K562 (cell line): ENCODE measurements around the gene RHEB. TPM values are rescaled to one million over a fixed set of nuclear protein-coding genes. Genes with fewer than 3 reads are reported as not detected.

Source experiments
- CBFA2T3 ChIP-seq: fragments of 450-650 bp; IDR thresholded peaks from 2 replicates; pipeline ENCODE4 v1.6.1; 2017
- CREB1 ChIP-seq, 2 experiments: sonication (generic) in 1 of 2; formaldehyde crosslinking in 1 of 2; IDR thresholded peaks; 2 replicates each; pipeline versions ENCODE4 v1.6.1 to v1.8.0; 2012 to 2022; ENCODE audit warnings: inconsistent platforms in 1 of 2, mild to moderate bottlenecking in 1 of 2, missing genetic modification reagents in 1 of 2, moderate library complexity in 1 of 2
- CXXC5 ChIP-seq: fragments of 250-450 bp; sonication (Bioruptor Pico); IDR thresholded peaks from 2 replicates; pipeline ENCODE4 v1.8.0; 2022; ENCODE audit warnings: inconsistent platforms, mild to moderate bottlenecking, moderate library complexity
- GMEB1 ChIP-seq: fragments of 250-450 bp; sonication (Bioruptor Pico); IDR thresholded peaks from 2 replicates; pipeline ENCODE4 v1.4.0; 2020; ENCODE audit warnings: mild to moderate bottlenecking
- HMG20B ChIP-seq: fragments of 250-450 bp; sonication (Bioruptor Pico); IDR thresholded peaks from 2 replicates; pipeline ENCODE4 v1.5.0; 2021; ENCODE audit warnings: mild to moderate bottlenecking
- IRF1 ChIP-seq: sonication (generic); formaldehyde crosslinking; IDR thresholded peaks from 2 replicates; pipeline ENCODE4 v1.8.0; 2022; ENCODE audit warnings: missing genetic modification reagents, mild to moderate bottlenecking, borderline replicate concordance
- MAFF ChIP-seq: IDR thresholded peaks from 2 replicates; pipeline ENCODE4 v1.6.1; 2012; ENCODE audit warnings: low read length, improper control_type of control experiment
- MEF2A ChIP-seq: IDR thresholded peaks from 2 replicates; pipeline ENCODE4 v1.6.1; 2011; ENCODE audit warnings: low read depth, mild to moderate bottlenecking, low read length, moderate library complexity; ENCODE audit not compliant: control insufficient read depth
- MITF ChIP-seq: IDR thresholded peaks from 2 replicates; pipeline ENCODE4 v1.6.1; 2014; ENCODE audit warnings: antibody characterized with exemption
- NCOA4 ChIP-seq: fragments of 450-650 bp; IDR thresholded peaks from 2 replicates; pipeline ENCODE4 v1.6.1; 2018; ENCODE audit warnings: mild to moderate bottlenecking; ENCODE audit not compliant: partially characterized antibody
- POLR2B ChIP-seq: fragments of 450-650 bp; IDR thresholded peaks from 2 replicates; pipeline ENCODE4 v1.6.1; 2018; ENCODE audit warnings: low read depth; ENCODE audit not compliant: partially characterized antibody
- POLR3A ChIP-seq: IDR thresholded peaks from 2 replicates; pipeline ENCODE4 v1.6.1; 2011; ENCODE audit warnings: borderline replicate concordance, mild to moderate bottlenecking, moderate library complexity; ENCODE audit not compliant: insufficient read length, insufficient read depth; ENCODE audit errors: extremely low read depth
- SRSF3 ChIP-seq: fragments of 200-400 bp; formaldehyde crosslinking; IDR thresholded peaks from 2 replicates; pipeline ENCODE4 v1.6.1; 2016; ENCODE audit warnings: mild to moderate bottlenecking, low read length, moderate library complexity; ENCODE audit not compliant: insufficient read depth
- TBL1XR1 ChIP-seq, 2 experiments: IDR thresholded peaks; 2 replicates each; pipeline ENCODE4 v1.6.1; 2012; ENCODE audit warnings: improper control_type of control experiment in 2 of 2, low read length in 2 of 2, mild to moderate bottlenecking in 1 of 2
- XRCC3 ChIP-seq: fragments of 450-650 bp; IDR thresholded peaks from 2 replicates; pipeline ENCODE4 v1.6.1; 2017; ENCODE audit warnings: mild to moderate bottlenecking, moderate library complexity
- XRCC5 ChIP-seq: fragments of 200-400 bp; formaldehyde crosslinking; IDR thresholded peaks from 2 replicates; pipeline ENCODE4 v1.6.1; 2017; ENCODE audit warnings: low read depth, mild to moderate bottlenecking, low read length
- ZEB2 ChIP-seq: fragments of 450-650 bp; IDR thresholded peaks from 2 replicates; pipeline ENCODE4 v1.6.1; 2016
- ZFP1 ChIP-seq: fragments of 450-650 bp; formaldehyde crosslinking; IDR thresholded peaks from 2 replicates; pipeline ENCODE4 v1.4.0; 2020; ENCODE audit warnings: mild to moderate bottlenecking, mixed read lengths
- ZNF175 ChIP-seq: fragments of 200-800 bp; sonication (Bioruptor generic); IDR thresholded peaks from 2 replicates; pipeline ENCODE4 v1.6.1; 2016; ENCODE audit warnings: low read depth, mild to moderate bottlenecking, missing genetic modification characterization, missing compliant biosample characterization
- polyA plus RNA-seq, 8 experiments: library from polyadenylated mRNA; depleted of rRNA in 4 of 8; stranded (reverse) in 5 of 8; unstranded in 3 of 8; fragments of >200 nt; fragmentation: Nextera tagmentation in 2 of 8; fragmentation: Illumina TruSeq in 1 of 8; extraction: Ambion mirVana in 2 of 8; extraction: Trizol in 1 of 8; gene quantifications; 2 replicates each; pipeline versions ENCODE4 v1.2.1 to v1.2.3, GENCODE V29; 2011 to 2014; ENCODE audit warnings: inconsistent platforms in 1 of 8, missing spikeins in 1 of 8
- total RNA-seq, 7 experiments: library from RNA; depleted of rRNA in 6 of 7; stranded (reverse); fragments of >200 nt in 6 of 7; fragmentation: Illumina TruSeq in 2 of 7; extraction: Trizol in 2 of 7; gene quantifications; 2 replicates each; pipeline versions ENCODE4 v1.2.1 to v1.2.3, GENCODE V29; 2011 to 2021; ENCODE audit warnings: low replicate concordance in 1 of 7
- TF ChIP-seq, protein P1 (sequence below), 3 experiments: IDR thresholded peaks in 2 of 3; conservative IDR thresholded peaks in 1 of 3; 2 replicates each; pipeline ENCODE4 v1.5.1; 2011 to 2012; ENCODE audit warnings: low read length in 3 of 3, mild to moderate bottlenecking in 3 of 3, control low read depth in 2 of 3, improper control_type of control experiment in 1 of 3, inconsistent platforms in 1 of 3, low read depth in 1 of 3, mixed read lengths in 1 of 3, moderate library complexity in 1 of 3; ENCODE audit not compliant: insufficient read depth in 2 of 3

RHEB gene
- total and polyA plus RNA-seq, 9 of the 15 experiments (the other 6 are each of a cell fraction or from before 2014, with no cell fraction given) = 28.5 to 249 (median 182) TPM

DNA sequence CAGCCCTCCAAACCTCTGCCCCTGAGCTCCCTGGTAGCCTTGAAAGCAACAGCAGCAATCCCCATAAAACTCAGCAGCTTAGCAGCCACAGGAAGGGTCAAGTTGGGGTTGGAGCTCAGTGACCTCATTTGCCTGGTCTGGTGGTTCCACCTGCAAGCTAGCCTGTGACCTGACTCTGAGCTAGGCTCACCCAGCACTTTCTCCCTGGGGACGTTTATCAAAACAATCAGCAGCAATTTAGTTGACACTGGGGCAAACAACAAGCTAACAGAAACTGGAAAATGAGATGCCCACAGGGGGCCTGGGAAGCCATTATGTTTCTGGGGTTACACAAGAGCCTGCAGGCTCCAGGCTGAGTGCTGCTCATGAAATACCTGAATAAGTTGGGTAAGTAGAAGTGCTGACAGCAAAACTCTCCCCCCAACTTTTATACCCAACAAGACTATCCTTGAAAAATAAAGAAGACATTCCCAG, 57.4 kb downstream of the RHEB start (continued):
- TF ChIP-seq IRF1 (CRISPR knock-in tag) (no peak), TBL1XR1 (IDR thresholded peaks at IDR 0.05; ENCODE audit: low read length in 2 of 2) (no peak), ZNF175 (CRISPR knock-in tag) (no peak), GMEB1 (CRISPR knock-in tag) (no peak), CREB1 (IDR thresholded peaks at IDR 0.05) (no peak), CREB1 (CRISPR knock-in tag; IDR thresholded peaks at IDR 0.05) (no peak), MEF2A (no peak), ZEB2 (peak; percentile 32; the same call in 1 of the 2 replicates), XRCC3 (peak; percentile 79; the same call in 1 of the 2 replicates), MITF (no peak), POLR3A (no peak), CBFA2T3 (no peak), SRSF3 (no peak), CXXC5 (CRISPR knock-in tag) (no peak), MAFF (no peak), XRCC5 (no peak), ZFP1 (peak; percentile 99), HMG20B (CRISPR knock-in tag) (no peak), NCOA4 (no peak), POLR2B (no peak)
- TF ChIP-seq, protein P1, sequence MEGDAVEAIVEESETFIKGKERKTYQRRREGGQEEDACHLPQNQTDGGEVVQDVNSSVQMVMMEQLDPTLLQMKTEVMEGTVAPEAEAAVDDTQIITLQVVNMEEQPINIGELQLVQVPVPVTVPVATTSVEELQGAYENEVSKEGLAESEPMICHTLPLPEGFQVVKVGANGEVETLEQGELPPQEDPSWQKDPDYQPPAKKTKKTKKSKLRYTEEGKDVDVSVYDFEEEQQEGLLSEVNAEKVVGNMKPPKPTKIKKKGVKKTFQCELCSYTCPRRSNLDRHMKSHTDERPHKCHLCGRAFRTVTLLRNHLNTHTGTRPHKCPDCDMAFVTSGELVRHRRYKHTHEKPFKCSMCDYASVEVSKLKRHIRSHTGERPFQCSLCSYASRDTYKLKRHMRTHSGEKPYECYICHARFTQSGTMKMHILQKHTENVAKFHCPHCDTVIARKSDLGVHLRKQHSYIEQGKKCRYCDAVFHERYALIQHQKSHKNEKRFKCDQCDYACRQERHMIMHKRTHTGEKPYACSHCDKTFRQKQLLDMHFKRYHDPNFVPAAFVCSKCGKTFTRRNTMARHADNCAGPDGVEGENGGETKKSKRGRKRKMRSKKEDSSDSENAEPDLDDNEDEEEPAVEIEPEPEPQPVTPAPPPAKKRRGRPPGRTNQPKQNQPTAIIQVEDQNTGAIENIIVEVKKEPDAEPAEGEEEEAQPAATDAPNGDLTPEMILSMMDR (IDR thresholded peaks at IDR 0.05 in 2 of 3, conservative IDR thresholded peaks at IDR 0.05 in 1 of 3; ENCODE audit: insufficient read depth in 2 of 3, low read depth in 1 of 3, low read length in 3 of 3) = no peak
